ENCODE data around the gene RTL1.

Gene RTL1

DNA sequence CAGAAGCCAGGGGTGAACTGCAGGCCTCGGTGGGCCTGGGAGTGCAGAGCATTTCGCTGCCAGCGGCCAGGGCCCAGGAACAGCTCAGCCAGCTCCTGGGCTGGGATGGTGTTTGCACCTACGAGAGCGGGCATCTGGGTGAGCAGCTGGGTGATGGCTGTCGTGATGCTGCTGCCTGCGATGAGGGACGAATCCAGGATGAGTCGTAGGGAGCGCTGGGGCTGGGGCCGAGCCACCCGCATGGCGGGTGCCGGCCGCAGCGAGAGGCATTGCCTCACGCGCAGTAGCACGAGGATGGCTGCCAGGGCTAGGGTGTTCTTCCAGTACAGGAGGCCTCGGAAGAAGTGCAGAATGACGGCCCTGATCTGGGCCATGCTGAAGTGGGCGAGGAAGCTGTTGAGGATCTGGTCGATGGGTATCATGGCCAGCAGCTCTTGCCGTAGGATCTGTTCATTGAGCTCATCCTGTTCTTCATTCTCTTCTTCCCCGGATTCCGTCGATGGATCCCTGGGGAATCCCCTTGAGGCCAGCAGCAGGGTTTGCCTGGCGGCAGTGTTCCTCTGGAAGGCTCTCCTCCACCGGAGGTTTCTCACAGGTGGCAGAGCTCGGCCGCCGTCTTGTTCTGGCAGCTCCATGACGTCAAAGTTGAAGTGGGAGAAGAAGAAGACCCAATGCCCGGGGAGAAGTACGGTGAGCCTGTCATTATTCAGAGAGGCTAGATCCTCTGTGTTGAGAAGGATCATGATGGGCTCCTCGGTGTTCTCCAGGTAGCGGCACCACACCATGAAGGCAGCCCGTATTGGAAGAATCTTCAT lies 22.1 kb downstream of the RTL1 start:
- no peak for DNase-seq

DNA sequence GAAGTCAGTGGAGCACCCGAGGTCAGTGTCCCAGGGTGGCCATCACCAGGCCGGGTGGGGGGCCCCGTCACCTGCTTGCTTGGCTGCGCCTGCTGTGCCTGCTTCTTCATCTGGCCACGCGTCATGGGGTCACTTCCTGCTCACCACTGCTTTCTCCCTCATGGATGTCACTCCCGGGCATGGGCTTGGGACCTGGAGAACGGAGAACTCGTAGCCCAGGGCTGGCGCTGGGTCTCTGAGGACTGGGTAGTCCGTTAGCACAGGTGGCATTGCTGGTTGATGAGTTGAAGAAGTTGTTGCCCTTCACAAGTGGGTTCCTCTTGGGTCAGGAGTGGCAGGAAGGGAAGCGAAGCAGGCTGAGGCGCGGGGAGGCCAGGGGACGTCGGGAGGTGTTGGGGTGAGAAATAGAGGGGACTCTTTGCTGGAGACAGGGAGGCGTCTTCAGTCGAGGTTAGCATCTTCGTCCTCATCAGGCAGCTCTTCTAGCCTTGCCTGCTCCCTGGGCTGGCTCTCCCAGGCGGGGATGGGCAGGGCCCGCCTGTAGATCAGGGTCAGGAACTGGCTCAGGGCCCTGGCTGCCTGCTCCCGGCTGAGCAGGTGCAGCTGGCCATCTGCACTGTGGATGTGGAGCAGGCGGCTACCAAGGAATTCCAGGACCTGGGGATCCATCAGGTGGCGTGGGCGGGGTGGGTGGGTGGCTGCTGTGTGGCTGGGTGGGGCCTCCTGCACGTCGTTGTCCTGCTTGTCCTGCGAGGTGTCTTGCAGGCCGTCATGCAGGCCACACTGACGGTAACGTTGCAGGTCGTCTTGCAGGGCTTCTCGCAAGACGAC lies 23.0 kb downstream of the RTL1 start:
- DNase-seq, result no peak

DNA sequence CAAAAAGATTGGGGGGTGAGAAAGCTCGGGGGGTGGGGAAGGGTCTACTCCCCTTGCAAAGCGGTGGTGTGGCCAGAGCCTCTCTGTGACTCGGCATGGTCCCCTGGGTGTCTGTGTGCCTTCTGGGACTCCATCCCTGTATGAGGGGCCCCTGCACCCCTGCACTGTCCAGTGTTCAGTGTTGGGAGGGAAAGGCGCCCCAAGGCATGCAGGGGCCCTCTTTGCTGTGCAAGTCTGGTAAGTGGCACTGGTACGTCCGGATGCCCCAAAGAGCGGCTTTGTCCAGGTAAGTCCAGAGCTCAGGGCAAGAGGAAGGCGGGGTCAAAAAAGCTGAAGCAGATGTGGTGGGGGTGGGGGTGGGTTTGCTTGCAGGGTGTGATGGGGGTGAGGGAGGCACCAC lies 23.7 kb downstream of the RTL1 start:
- DNase-seq, result no peak

GRCh38 chr14:100879194-100879593 lies 24.3 kb downstream of the RTL1 start:
- no peak for DNase-seq

- DNase-seq, result no peak
Observed at GRCh38 chr14:100878271-100879146, 25.0 kb downstream of the RTL1 start.

DNA sequence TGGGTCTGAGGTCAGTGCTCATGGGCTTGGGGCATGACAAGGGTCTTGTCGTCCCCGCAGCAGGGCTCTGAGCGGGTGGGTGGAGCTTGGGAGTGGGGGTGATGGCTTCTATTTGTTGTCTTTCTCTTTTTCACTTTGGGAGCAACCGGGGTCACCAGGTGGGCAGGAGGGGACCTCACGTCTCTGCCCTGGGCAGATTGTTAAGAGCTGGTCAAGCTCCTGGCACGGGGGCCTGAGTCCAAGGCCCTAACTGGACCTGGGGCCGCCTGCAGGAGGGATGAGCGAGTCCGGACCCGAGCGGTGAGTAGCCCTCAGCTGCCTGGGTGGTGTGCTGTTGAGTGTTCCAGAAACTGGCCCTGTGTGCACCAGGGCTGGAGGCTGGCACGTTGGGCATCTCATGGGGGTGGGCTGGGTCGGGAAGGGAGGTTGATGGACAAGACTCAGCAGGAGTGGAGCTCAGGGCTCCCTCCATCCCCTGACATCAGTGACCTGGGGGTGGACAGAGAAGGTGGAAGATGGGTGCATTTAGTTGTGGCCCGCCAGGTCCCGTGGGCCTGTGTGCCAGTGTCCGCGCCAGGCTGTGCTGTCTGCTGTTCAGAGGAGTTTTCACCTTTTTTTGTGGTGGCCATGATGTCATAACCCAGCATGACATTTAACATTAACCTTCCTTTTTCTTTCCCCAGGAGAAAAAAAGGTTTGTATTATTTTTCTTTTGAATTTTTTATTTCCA lies 27.5 kb downstream of the RTL1 start:
- no peak for DNase-seq

GRCh38 chr14:100875126-100875525 lies 28.4 kb downstream of the RTL1 start:
- DNase-seq, result no peak

- DNase-seq, result no peak
Observed at GRCh38 chr14:100874411-100875091, 29.0 kb downstream of the RTL1 start.

DNA sequence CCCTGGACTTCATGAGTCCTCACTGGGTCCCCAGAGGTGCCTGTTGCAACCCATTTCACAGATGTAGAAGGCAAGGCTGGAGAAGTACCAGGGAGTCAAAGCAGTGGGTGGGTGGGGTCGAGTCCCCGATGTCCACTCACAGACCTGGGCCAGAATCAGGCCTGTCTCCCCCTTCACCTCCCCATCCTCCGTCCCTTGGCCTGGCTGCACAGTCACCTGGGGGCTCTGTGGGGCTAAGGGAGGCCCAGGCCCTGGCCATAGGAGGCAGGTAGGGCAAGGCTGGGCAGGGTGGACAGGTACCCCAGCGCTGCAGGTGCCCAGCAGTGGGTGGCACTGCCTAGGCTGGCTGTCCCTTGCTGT lies 29.5 kb downstream of the RTL1 start:
- no peak for DNase-seq

GRCh38 chr14:100873096-100873482 lies 30.4 kb downstream of the RTL1 start:
- no peak for DNase-seq

- DNase-seq, result no peak
Observed at GRCh38 chr14:100872259-100873095, 31.0 kb downstream of the RTL1 start.

- DNase-seq, result no peak
Observed at GRCh38 chr14:100871234-100872186, 32.0 kb downstream of the RTL1 start.

DNA sequence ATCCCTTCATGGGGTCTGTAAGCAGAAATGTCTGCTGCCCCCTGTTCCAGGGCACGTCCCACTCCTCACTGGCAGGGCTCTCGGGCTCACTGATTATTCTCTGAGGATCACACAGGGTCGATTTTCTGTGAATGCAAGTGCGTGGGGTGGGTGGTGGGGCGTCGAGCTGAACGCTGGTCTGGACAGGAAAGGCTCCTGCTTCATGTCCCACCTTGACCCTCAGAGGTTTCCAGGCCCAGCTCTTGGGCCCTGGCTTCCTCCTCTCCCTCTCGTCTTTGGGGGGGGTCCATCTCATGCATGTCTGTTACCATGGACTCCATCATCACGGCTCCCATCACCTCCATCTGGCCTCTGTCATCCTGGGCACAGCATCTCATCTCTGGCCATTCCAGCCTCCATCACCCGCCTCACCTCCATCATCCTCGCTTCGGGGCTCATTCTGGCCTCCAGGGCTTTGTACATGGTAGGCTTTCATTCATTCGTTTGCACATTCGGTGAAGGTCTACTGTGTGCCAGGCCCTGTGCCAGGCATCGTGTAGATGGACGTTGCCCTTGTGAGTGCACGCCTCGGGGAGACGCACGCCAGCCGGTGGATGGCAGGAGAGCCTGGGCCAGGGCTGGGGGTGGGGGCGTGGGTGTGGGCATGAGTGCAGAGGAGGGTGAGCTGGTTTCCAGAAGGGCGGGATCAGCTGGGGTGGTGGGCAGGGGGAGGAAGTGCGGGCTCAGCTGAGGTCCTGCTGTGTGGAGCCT lies 34.7 kb downstream of the RTL1 start:
- no peak for DNase-seq

GRCh38 chr14:100867631-100868315 lies 35.7 kb downstream of the RTL1 start:
- no peak for DNase-seq

GRCh38 chr14:100866666-100867630 lies 36.6 kb downstream of the RTL1 start:
- DNase-seq, result no peak

DNA sequence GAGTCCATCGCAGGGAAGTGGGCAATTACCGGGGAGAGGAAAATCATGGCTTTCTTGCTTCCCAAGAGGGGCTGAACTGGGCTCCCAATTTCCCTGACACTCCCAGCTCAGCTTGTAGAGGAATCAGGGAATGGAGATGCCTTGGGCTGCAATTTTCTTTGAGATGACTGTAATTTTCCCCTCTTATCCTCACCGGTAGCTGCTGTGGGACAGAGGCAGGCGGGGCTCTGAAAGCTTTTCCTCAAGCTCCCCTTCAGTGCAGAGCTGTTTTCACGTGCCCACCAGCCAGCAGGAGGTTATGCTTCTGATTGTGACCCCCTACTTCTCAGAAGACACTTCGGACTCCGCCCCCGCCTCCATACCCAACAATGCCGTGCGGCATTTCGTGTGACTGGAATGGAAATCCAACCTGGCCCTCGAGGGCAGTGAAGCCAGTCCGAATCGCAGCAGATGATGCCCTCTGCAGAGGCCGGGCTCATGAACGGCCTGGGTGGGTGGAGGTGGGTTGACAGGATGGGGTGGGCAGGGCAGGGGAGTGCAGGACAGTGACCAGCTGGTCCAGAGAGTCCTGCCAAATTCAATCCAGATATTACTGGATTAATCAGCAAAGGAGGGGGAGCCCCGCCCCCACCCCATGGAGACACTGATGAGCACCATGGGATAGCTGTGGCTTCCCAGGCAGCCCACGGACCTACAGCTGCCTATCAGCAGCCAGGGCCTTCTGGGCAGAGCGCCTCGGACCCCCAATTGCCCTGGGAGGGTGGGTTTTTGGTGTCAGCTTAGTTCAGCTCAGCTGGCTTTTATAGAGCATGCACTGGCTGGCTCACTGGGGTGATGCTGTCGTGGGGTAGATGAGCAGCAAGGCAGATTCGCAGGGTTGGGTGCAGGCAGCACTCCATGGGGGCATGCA lies 37.6 kb downstream of the RTL1 start:
- no peak for DNase-seq

All from DMS79 (cell line).